Spleen (tissue), 7 donors: ENCODE data around the gene ABI3BP.

ENCODE experiments used
- POLR2A ChIP-seq, 3 donors: fragments of 450-650 bp; IDR thresholded peaks; one replicate each; pipeline ENCODE4 v1.5.1; 2017; ENCODE audit warnings: antibody characterized with exemption in 3 of 3, mild to moderate bottlenecking in 1 of 3
- TF ChIP-seq, protein P1 (sequence below), 11 experiments: fragments of 200-600 bp in 7 of 11; fragments of 450-650 bp in 4 of 11; sonication (generic) in 4 of 11; IDR thresholded peaks in 8 of 11; conservative IDR thresholded peaks in 3 of 11; 1 replicate in 7 of 11; 2 replicates in 4 of 11; pipeline versions ENCODE4 v1.4.0 to v1.8.0; 2016 to 2021; ENCODE audit warnings: antibody characterized with exemption in 11 of 11, inconsistent platforms in 4 of 11, mild to moderate bottlenecking in 1 of 11
- donor health status: DM: no; HTN: no; CAD: no; lungs with moderate emphysema.
- donor health status: DM: no; HTN: no; CAD: no.
- donor health status: DM: no; HTN: no; CAD: no.

- TF ChIP-seq, protein P1, sequence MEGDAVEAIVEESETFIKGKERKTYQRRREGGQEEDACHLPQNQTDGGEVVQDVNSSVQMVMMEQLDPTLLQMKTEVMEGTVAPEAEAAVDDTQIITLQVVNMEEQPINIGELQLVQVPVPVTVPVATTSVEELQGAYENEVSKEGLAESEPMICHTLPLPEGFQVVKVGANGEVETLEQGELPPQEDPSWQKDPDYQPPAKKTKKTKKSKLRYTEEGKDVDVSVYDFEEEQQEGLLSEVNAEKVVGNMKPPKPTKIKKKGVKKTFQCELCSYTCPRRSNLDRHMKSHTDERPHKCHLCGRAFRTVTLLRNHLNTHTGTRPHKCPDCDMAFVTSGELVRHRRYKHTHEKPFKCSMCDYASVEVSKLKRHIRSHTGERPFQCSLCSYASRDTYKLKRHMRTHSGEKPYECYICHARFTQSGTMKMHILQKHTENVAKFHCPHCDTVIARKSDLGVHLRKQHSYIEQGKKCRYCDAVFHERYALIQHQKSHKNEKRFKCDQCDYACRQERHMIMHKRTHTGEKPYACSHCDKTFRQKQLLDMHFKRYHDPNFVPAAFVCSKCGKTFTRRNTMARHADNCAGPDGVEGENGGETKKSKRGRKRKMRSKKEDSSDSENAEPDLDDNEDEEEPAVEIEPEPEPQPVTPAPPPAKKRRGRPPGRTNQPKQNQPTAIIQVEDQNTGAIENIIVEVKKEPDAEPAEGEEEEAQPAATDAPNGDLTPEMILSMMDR (IDR thresholded peaks at IDR 0.05 in 8 of 11, conservative IDR thresholded peaks at IDR 0.05 in 3 of 11): no peak
- TF ChIP-seq POLR2A (IDR thresholded peaks at IDR 0.05): no peak
Measured at GRCh38 chr3:100753846-100754245, 239.4 kb downstream of the ABI3BP start.
